Activated naive CD4-positive, alpha-beta T cell treated with anti-CD3 and anti-CD28 coated beads, Interleukin-2, amount 10 ng/mL, durations not matched to agents 7 days and 5 days (primary cell): ENCODE measurements around the gene RAB27A.

Experiments
- CTCF ChIA-PET: fragments of 350-600 bp; sonication (Branson Sonifier 250); formaldehyde crosslinking; loops from one replicate; lab custom pipeline; 2021; ENCODE audit warnings: antibody characterized with exemption; lab: Charles Lee
- DNase-seq: peaks from one replicate; pipeline ENCODE4 v3.0.0-alpha.2; 2020
- H3K27ac Mint-ChIP-seq: one replicate; pipeline ENCODE4 v1.8.0; 2021; ENCODE audit warnings: mild to moderate bottlenecking, moderate library complexity, mixed read lengths
- H3K27me3 Mint-ChIP-seq: one replicate; pipeline ENCODE4 v1.8.0; 2021; ENCODE audit warnings: mild to moderate bottlenecking, mixed read lengths
- H3K36me3 Mint-ChIP-seq: one replicate; pipeline ENCODE4 v1.8.0; 2021; ENCODE audit warnings: mixed read lengths
- H3K4me1 Mint-ChIP-seq: one replicate; pipeline ENCODE4 v1.8.0; 2021; ENCODE audit warnings: mixed read lengths
- H3K4me3 Mint-ChIP-seq: one replicate; pipeline ENCODE4 v1.8.0; 2021; ENCODE audit warnings: mild to moderate bottlenecking, moderate library complexity, mixed read lengths
- H3K9me3 Mint-ChIP-seq: one replicate; pipeline ENCODE4 v1.8.0; 2021; ENCODE audit warnings: mixed read lengths

The RAB27A gene

GRCh38 chr15:55276324-55276723 is 13.3 kb downstream of the RAB27A start:
- CTCF ChIA-PET: interaction anchor here (1.5 to 3.6 kb wide), 2 partner anchors 8 to 15 kb away, joined by 4 to 23 read pairs; no protein-coding TSS in a partner anchor
- H3K4me3 Mint-ChIP-seq: no peak overlapping the region
- no peak for DNase-seq
- H3K27me3 Mint-ChIP-seq: no peaks in the 10 kb centered on the region
- peak overlapping the region; percentile 94 for H3K27ac Mint-ChIP-seq
- no peaks in the 10 kb centered on the region for H3K9me3 Mint-ChIP-seq
- peaks cover 82% of the 10 kb centered on the region for H3K4me1 Mint-ChIP-seq
- H3K36me3 Mint-ChIP-seq: peaks cover 38% of the 10 kb centered on the region

GRCh38 chr15:55270291-55270690 is 19.3 kb downstream of the RAB27A start:
- peaks cover 81% of the 10 kb centered on the region for H3K4me1 Mint-ChIP-seq
- DNase-seq: no peak
- H3K27ac Mint-ChIP-seq: no peak overlapping the region
- CTCF ChIA-PET: interaction anchor here (0.9 to 1.2 kb wide), 2 partner anchors 13 to 53 kb away, joined by 3 to 6 read pairs; no protein-coding TSS in a partner anchor
- H3K36me3 Mint-ChIP-seq: peaks cover 48% of the 10 kb centered on the region
- no peaks in the 10 kb centered on the region for H3K27me3 Mint-ChIP-seq
- H3K9me3 Mint-ChIP-seq: no peaks in the 10 kb centered on the region
- no peak overlapping the region for H3K4me3 Mint-ChIP-seq

- peaks cover 44% of the 10 kb centered on the region for H3K36me3 Mint-ChIP-seq
- no peaks in the 10 kb centered on the region for H3K27me3 Mint-ChIP-seq
- no peaks in the 10 kb centered on the region for H3K9me3 Mint-ChIP-seq
- peak overlapping the region; percentile 94 for H3K27ac Mint-ChIP-seq
- CTCF ChIA-PET: interaction anchor here (1.4 to 3.9 kb wide), 4 partner anchors 9 to 50 kb away, joined by 4 to 23 read pairs (median 6); no protein-coding TSS in a partner anchor
- H3K4me3 Mint-ChIP-seq: no peak overlapping the region
- H3K4me1 Mint-ChIP-seq: peaks cover 71% of the 10 kb centered on the region
- no peak for DNase-seq
These were observed 21.4 kb downstream of the RAB27A start for GRCh38 chr15:55268176-55268695.

- Mint-ChIP-seq H3K27ac (peak overlapping the region; percentile 94), H3K4me3 (peak overlapping the region; percentile 39), H3K27me3 (no peaks in the 10 kb centered on the region), H3K36me3 (peaks cover 45% of the 10 kb centered on the region), H3K4me1 (peaks cover 69% of the 10 kb centered on the region), H3K9me3 (no peaks in the 10 kb centered on the region)
- peak; percentile 81 for DNase-seq
- CTCF ChIA-PET: interaction anchor here (0.6 to 3.9 kb wide), 7 partner anchors 10 to 49 kb away, joined by 3 to 23 read pairs (median 6); no protein-coding TSS in a partner anchor
These were observed 22.0 kb downstream of the RAB27A start for GRCh38 chr15:55267401-55268175.

- Mint-ChIP-seq H3K36me3 (peaks cover 47% of the 10 kb centered on the region), H3K27ac (peak overlapping the region; percentile 94), H3K4me3 (peak overlapping the region; percentile 48), H3K9me3 (no peaks in the 10 kb centered on the region), H3K27me3 (no peaks in the 10 kb centered on the region), H3K4me1 (peaks cover 64% of the 10 kb centered on the region)
- no peak for DNase-seq
- CTCF ChIA-PET: interaction anchor here (1.2 to 3.9 kb wide), 5 partner anchors 9 to 48 kb away, joined by 4 to 23 read pairs (median 7); no protein-coding TSS in a partner anchor
These were observed 23.1 kb downstream of the RAB27A start for GRCh38 chr15:55266547-55266946.

GRCh38 chr15:55260562-55261131 is 29.0 kb downstream of the RAB27A start:
- Mint-ChIP-seq H3K4me3 (no peak overlapping the region), H3K36me3 (peaks cover 49% of the 10 kb centered on the region), H3K9me3 (no peaks in the 10 kb centered on the region), H3K4me1 (peaks cover 42% of the 10 kb centered on the region), H3K27me3 (no peaks in the 10 kb centered on the region), H3K27ac (no peak overlapping the region)
- DNase-seq: no peak
- CTCF ChIA-PET: no interaction called here

GRCh38 chr15:55257938-55258337 is 31.7 kb downstream of the RAB27A start:
- Mint-ChIP-seq H3K36me3 (peaks cover 40% of the 10 kb centered on the region), H3K4me1 (peaks cover 52% of the 10 kb centered on the region), H3K27ac (peak overlapping the region; percentile 50), H3K27me3 (no peaks in the 10 kb centered on the region), H3K4me3 (no peak overlapping the region), H3K9me3 (no peaks in the 10 kb centered on the region)
- CTCF ChIA-PET: interaction anchor here (1.2 kb wide), 1 partner anchor 9 kb away, joined by 10 read pairs; no protein-coding TSS in a partner anchor
- no peak for DNase-seq

- Mint-ChIP-seq H3K27me3 (no peaks in the 10 kb centered on the region), H3K4me1 (peaks cover 54% of the 10 kb centered on the region), H3K4me3 (no peak overlapping the region), H3K36me3 (peaks cover 39% of the 10 kb centered on the region), H3K9me3 (no peaks in the 10 kb centered on the region), H3K27ac (peak overlapping the region; percentile 50)
- no peak for DNase-seq
- CTCF ChIA-PET: interaction anchor here (1.1 to 1.2 kb wide), 2 partner anchors 10 to 13 kb away, joined by 3 to 10 read pairs; no protein-coding TSS in a partner anchor
These were observed 32.5 kb downstream of the RAB27A start for GRCh38 chr15:55257012-55257670.

GRCh38 chr15:55256281-55257011 is 33.2 kb downstream of the RAB27A start:
- peaks cover 61% of the 10 kb centered on the region for H3K4me1 Mint-ChIP-seq
- no peak overlapping the region for H3K4me3 Mint-ChIP-seq
- no peak for DNase-seq
- CTCF ChIA-PET: interaction anchor here (1.1 to 1.3 kb wide), 2 partner anchors 11 to 14 kb away, joined by 3 to 4 read pairs; no protein-coding TSS in a partner anchor
- H3K36me3 Mint-ChIP-seq: peaks cover 41% of the 10 kb centered on the region
- H3K27ac Mint-ChIP-seq: peak overlapping the region; percentile 88
- no peaks in the 10 kb centered on the region for H3K9me3 Mint-ChIP-seq
- H3K27me3 Mint-ChIP-seq: no peaks in the 10 kb centered on the region

GRCh38 chr15:55255714-55256113 is 33.9 kb downstream of the RAB27A start:
- no peaks in the 10 kb centered on the region for H3K27me3 Mint-ChIP-seq
- peak overlapping the region; percentile 65 for H3K4me3 Mint-ChIP-seq
- peak overlapping the region; percentile 88 for H3K27ac Mint-ChIP-seq
- DNase-seq: peak; percentile 29
- no peaks in the 10 kb centered on the region for H3K9me3 Mint-ChIP-seq
- H3K4me1 Mint-ChIP-seq: peaks cover 68% of the 10 kb centered on the region
- CTCF ChIA-PET: interaction anchor here (1.3 kb wide), 1 partner anchor 12 kb away, joined by 4 read pairs; no protein-coding TSS in a partner anchor
- H3K36me3 Mint-ChIP-seq: peaks cover 43% of the 10 kb centered on the region

- no peaks in the 10 kb centered on the region for H3K9me3 Mint-ChIP-seq
- H3K4me3 Mint-ChIP-seq: peak overlapping the region; percentile 65
- DNase-seq: no peak
- peaks cover 74% of the 10 kb centered on the region for H3K4me1 Mint-ChIP-seq
- peaks cover 38% of the 10 kb centered on the region for H3K36me3 Mint-ChIP-seq
- H3K27ac Mint-ChIP-seq: peak overlapping the region; percentile 88
- H3K27me3 Mint-ChIP-seq: no peaks in the 10 kb centered on the region
- CTCF ChIA-PET: interaction anchor here (1.3 kb wide), 1 partner anchor 12 kb away, joined by 4 read pairs; no protein-coding TSS in a partner anchor
These were observed 34.5 kb downstream of the RAB27A start for GRCh38 chr15:55254916-55255679.

- no peak for DNase-seq
- Mint-ChIP-seq H3K27ac (no peak overlapping the region), H3K27me3 (no peaks in the 10 kb centered on the region), H3K4me1 (peaks cover 78% of the 10 kb centered on the region), H3K4me3 (no peak overlapping the region), H3K36me3 (peaks cover 38% of the 10 kb centered on the region), H3K9me3 (no peaks in the 10 kb centered on the region)
- CTCF ChIA-PET: no interaction called here
These were observed 36.0 kb downstream of the RAB27A start for GRCh38 chr15:55253580-55253979.
